ENCODE results near the gene SREK1IP1.

Gene SREK1IP1

GRCh38 chr5:64768358-64769312, at the start of gene SREK1IP1, which contains the start of gene CWC27:
Gene SREK1IP1, minus strand, starts transcription at chr5:64768691. Its CDS starts 174 bp downstream, at chr5:64768517.
Gene CWC27, plus strand, starts transcription at chr5:64768930. Its CDS starts 217 bp downstream, at chr5:64769147.
- TF ChIP-seq GATA2 (IDR thresholded peaks at IDR 0.05; ENCODE audit: low read depth, low read length) (no peak), GATA3 (IDR thresholded peaks at IDR 0.05; ENCODE audit: low read depth, low read length) (no peak)

GRCh38 chr5:64818245-64818644, 49.8 kb upstream of the SREK1IP1 start:
- TF ChIP-seq GATA3 (IDR thresholded peaks at IDR 0.05; ENCODE audit: low read depth, low read length) (no peak), GATA2 (IDR thresholded peaks at IDR 0.05; ENCODE audit: low read depth, low read length) (no peak)

GRCh38 chr5:64814073-64814472, 45.6 kb upstream of the SREK1IP1 start:
- TF ChIP-seq GATA3 (IDR thresholded peaks at IDR 0.05; ENCODE audit: low read depth, low read length) (no peak), GATA2 (IDR thresholded peaks at IDR 0.05; ENCODE audit: low read depth, low read length) (no peak)

- no peak for TF ChIP-seq GATA2 (IDR thresholded peaks at IDR 0.05; ENCODE audit: low read depth, low read length)
- no peak for TF ChIP-seq GATA3 (IDR thresholded peaks at IDR 0.05; ENCODE audit: low read depth, low read length)
These were observed 42.7 kb upstream of the SREK1IP1 start for GRCh38 chr5:64811050-64811640.

GRCh38 chr5:64807520-64807919, 39.0 kb upstream of the SREK1IP1 start:
- TF ChIP-seq GATA2 (IDR thresholded peaks at IDR 0.05; ENCODE audit: low read depth, low read length) (no peak), GATA3 (IDR thresholded peaks at IDR 0.05; ENCODE audit: low read depth, low read length) (no peak)

- TF ChIP-seq GATA2 (IDR thresholded peaks at IDR 0.05; ENCODE audit: low read depth, low read length): no peak
- TF ChIP-seq GATA3 (IDR thresholded peaks at IDR 0.05; ENCODE audit: low read depth, low read length): no peak
These were observed 38.0 kb upstream of the SREK1IP1 start for GRCh38 chr5:64806537-64806936.

- TF ChIP-seq GATA3 (IDR thresholded peaks at IDR 0.05; ENCODE audit: low read depth, low read length) (no peak), GATA2 (IDR thresholded peaks at IDR 0.05; ENCODE audit: low read depth, low read length) (no peak)
These were observed 32.4 kb upstream of the SREK1IP1 start for GRCh38 chr5:64800926-64801325.

GRCh38 chr5:64796301-64796700, 27.8 kb upstream of the SREK1IP1 start:
- TF ChIP-seq GATA3 (IDR thresholded peaks at IDR 0.05; ENCODE audit: low read depth, low read length): no peak
- TF ChIP-seq GATA2 (IDR thresholded peaks at IDR 0.05; ENCODE audit: low read depth, low read length): no peak

GRCh38 chr5:64794053-64794770, 25.7 kb upstream of the SREK1IP1 start:
- TF ChIP-seq GATA3 (IDR thresholded peaks at IDR 0.05; ENCODE audit: low read depth, low read length) (no peak), GATA2 (IDR thresholded peaks at IDR 0.05; ENCODE audit: low read depth, low read length) (no peak)

GRCh38 chr5:64792469-64792868, 24.0 kb upstream of the SREK1IP1 start:
- TF ChIP-seq GATA3 (IDR thresholded peaks at IDR 0.05; ENCODE audit: low read depth, low read length) (no peak), GATA2 (IDR thresholded peaks at IDR 0.05; ENCODE audit: low read depth, low read length) (no peak)

- no peak for TF ChIP-seq GATA3 (IDR thresholded peaks at IDR 0.05; ENCODE audit: low read depth, low read length)
- TF ChIP-seq GATA2 (IDR thresholded peaks at IDR 0.05; ENCODE audit: low read depth, low read length): no peak
These were observed 21.7 kb upstream of the SREK1IP1 start for GRCh38 chr5:64790210-64790609.

GRCh38 chr5:64789457-64789856, 21.0 kb upstream of the SREK1IP1 start:
- TF ChIP-seq GATA2 (IDR thresholded peaks at IDR 0.05; ENCODE audit: low read depth, low read length) (no peak), GATA3 (IDR thresholded peaks at IDR 0.05; ENCODE audit: low read depth, low read length) (no peak)

GRCh38 chr5:64788156-64788555, 19.7 kb upstream of the SREK1IP1 start:
- TF ChIP-seq GATA2 (IDR thresholded peaks at IDR 0.05; ENCODE audit: low read depth, low read length): no peak
- no peak for TF ChIP-seq GATA3 (IDR thresholded peaks at IDR 0.05; ENCODE audit: low read depth, low read length)

- no peak for TF ChIP-seq GATA3 (IDR thresholded peaks at IDR 0.05; ENCODE audit: low read depth, low read length)
- no peak for TF ChIP-seq GATA2 (IDR thresholded peaks at IDR 0.05; ENCODE audit: low read depth, low read length)
These were observed 17.9 kb upstream of the SREK1IP1 start for GRCh38 chr5:64786372-64786771.

Data from SH-SY5Y (cell line).